Tibial artery (tissue), 4 donors: Measurements from ENCODE around the gene ACOT13.
"Not testable (repeated sequence)": the region's sequence is repeated elsewhere in the genome, so short reads cannot be mapped to it uniquely, and the experiment has no call there.

Source experiments
- DNase-seq, 2 donors: peaks; one replicate each; pipeline ENCODE4 v3.0.0-alpha.2; 2019
- H3K27ac ChIP-seq, 2 donors: fragments of 200-600 bp; sonication (generic) in 1 of 2; 1 replicate in 1 of 2; 2 replicates in 1 of 2; pipeline ENCODE4 v1.5.1; 2018 to 2019; ENCODE audit warnings: mild to moderate bottlenecking in 1 of 2
- H3K27me3 ChIP-seq, 2 donors: fragments of 200-600 bp; sonication (generic) in 1 of 2; one replicate each; pipeline versions ENCODE4 v1.5.1 to v1.6.0; 2016 to 2019
- H3K36me3 ChIP-seq, 3 donors: fragments of 200-600 bp; sonication (generic) in 2 of 3; one replicate each; pipeline ENCODE4 v1.5.1; 2016 to 2019; ENCODE audit warnings: mild to moderate bottlenecking in 2 of 3
- H3K4me1 ChIP-seq, 4 donors: fragments of 200-600 bp; sonication (generic) in 2 of 4; 1 replicate in 3 of 4; 2 replicates in 1 of 4; pipeline ENCODE4 v1.5.1; 2016 to 2019
- H3K4me3 ChIP-seq, 2 donors: fragments of 200-600 bp; sonication (generic) in 1 of 2; 1 replicate in 1 of 2; 2 replicates in 1 of 2; pipeline ENCODE4 v1.5.1; 2018 to 2019; ENCODE audit warnings: mild to moderate bottlenecking in 2 of 2
- H3K9me3 ChIP-seq, 3 donors: fragments of 200-600 bp; sonication (generic) in 1 of 3; one replicate each; pipeline ENCODE4 v1.5.1; 2016 to 2019
- intact Hi-C: fragments of 100-400 bp; cut with DNase I; formaldehyde crosslinking; loops from one replicate; pipeline ENCODE4 v1.15.0; 2023; ENCODE audit warnings: low total_unique reads
- TF ChIP-seq, protein P1 (sequence below), 2 experiments: fragments of 200-600 bp in 1 of 2; fragments of 450-650 bp in 1 of 2; IDR thresholded peaks; one replicate each; pipeline ENCODE4 v1.5.1; 2017 to 2019; ENCODE audit warnings: antibody characterized with exemption in 2 of 2, mild to moderate bottlenecking in 1 of 2, moderate library complexity in 1 of 2

ACOT13 gene

GRCh38 chr6:24668997-24669361, 2.1 kb downstream of the ACOT13 start:
- TF ChIP-seq, protein P1, sequence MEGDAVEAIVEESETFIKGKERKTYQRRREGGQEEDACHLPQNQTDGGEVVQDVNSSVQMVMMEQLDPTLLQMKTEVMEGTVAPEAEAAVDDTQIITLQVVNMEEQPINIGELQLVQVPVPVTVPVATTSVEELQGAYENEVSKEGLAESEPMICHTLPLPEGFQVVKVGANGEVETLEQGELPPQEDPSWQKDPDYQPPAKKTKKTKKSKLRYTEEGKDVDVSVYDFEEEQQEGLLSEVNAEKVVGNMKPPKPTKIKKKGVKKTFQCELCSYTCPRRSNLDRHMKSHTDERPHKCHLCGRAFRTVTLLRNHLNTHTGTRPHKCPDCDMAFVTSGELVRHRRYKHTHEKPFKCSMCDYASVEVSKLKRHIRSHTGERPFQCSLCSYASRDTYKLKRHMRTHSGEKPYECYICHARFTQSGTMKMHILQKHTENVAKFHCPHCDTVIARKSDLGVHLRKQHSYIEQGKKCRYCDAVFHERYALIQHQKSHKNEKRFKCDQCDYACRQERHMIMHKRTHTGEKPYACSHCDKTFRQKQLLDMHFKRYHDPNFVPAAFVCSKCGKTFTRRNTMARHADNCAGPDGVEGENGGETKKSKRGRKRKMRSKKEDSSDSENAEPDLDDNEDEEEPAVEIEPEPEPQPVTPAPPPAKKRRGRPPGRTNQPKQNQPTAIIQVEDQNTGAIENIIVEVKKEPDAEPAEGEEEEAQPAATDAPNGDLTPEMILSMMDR (IDR thresholded peaks at IDR 0.05), result no peak
- no peak overlapping the region for H3K27ac ChIP-seq
- H3K4me3 ChIP-seq, result no peak overlapping the region
- no peaks in the 10 kb centered on the region for H3K27me3 ChIP-seq
- H3K9me3 ChIP-seq, result no peaks in the 10 kb centered on the region
- DNase-seq, result no peak
- H3K36me3 ChIP-seq, result no peaks in the 10 kb centered on the region
- H3K4me1 ChIP-seq, result peaks cover 0 to 31% (median 23%) of the 10 kb centered on the region in 4 donors
- intact Hi-C loops, result loop anchor here (10.0 kb wide), 1 partner anchor 46 kb away; the partner anchor contains the start of gene C6orf62

GRCh38 chr6:24670492-24670891, 3.6 kb downstream of the ACOT13 start:
- intact Hi-C loops, DNase-seq, H3K9me3 ChIP-seq, H3K27me3 ChIP-seq, H3K4me3 ChIP-seq, H3K27ac ChIP-seq, H3K36me3 ChIP-seq: not testable (repeated sequence)
- peaks cover 0 to 18% (median 12%) of the 10 kb centered on the region in 4 donors for H3K4me1 ChIP-seq

DNA sequence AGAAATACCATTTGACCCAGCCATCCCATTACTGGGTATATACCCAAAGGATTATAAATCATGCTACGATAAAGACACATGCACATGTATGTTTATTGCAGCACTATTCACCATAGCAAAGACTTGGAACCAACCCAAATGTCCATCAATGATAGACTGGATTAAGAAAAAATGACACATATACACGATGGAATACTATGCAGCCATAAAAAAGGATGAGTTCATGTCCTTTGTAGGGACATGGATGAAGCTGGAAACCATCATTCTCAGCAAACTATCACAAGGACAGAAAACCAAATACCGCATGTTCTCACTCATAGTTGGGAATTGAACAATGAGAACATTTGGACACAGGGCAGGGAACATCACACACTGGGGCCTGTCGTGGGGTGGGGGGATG, 4.2 kb downstream of the ACOT13 start:
- H3K27ac ChIP-seq, H3K36me3 ChIP-seq, H3K9me3 ChIP-seq, DNase-seq, H3K27me3 ChIP-seq, H3K4me3 ChIP-seq, intact Hi-C loops: not testable (repeated sequence)
- H3K4me1 ChIP-seq, result peaks cover 0 to 14% (median 6%) of the 10 kb centered on the region in 4 donors

DNA sequence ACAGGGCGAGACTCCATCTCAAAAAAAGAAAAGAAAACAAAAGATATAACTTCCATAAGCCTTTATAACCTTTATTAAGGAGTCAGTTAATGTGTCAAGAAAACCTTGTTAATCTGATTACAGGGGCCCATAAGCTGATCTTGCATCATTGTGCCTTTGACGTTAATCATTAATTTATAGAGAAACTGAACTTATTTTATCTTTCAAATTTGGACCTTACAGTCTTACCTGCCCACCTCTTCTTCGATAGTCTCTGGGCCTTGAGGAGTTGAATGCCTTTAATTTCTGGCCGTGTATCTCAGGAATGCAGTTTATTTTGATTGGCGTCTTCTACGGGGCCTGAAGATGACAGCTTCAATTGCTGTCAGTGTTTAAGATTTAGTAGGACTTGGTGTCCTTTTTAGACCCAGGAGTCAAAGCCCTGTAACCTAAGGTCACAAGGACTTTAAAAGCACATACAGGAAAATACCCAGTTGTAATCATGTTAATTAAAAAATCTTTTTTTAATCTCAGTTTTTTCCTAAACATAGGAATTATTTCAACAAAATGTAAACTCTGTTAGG, 5.8 kb downstream of the ACOT13 start:
- Histone ChIP-seq H3K9me3 (no peaks in the 10 kb centered on the region), H3K36me3 (no peaks in the 10 kb centered on the region), H3K27me3 (no peaks in the 10 kb centered on the region), H3K27ac (no peak overlapping the region), H3K4me1 (peaks cover 0 to 10% (median 5%) of the 10 kb centered on the region in 4 donors), H3K4me3 (no peak overlapping the region)
- intact Hi-C loops, result no loop called here
- no peak for DNase-seq
- TF ChIP-seq, protein P1 (IDR thresholded peaks at IDR 0.05), result no peak

- H3K9me3 ChIP-seq, result no peaks in the 10 kb centered on the region
- intact Hi-C loops, result no loop called here
- no peak overlapping the region for H3K4me3 ChIP-seq
- H3K27me3 ChIP-seq, result no peaks in the 10 kb centered on the region
- no peak for DNase-seq
- no peak overlapping the region for H3K27ac ChIP-seq
- no peaks in the 10 kb centered on the region for H3K36me3 ChIP-seq
- TF ChIP-seq, protein P1 (IDR thresholded peaks at IDR 0.05), result no peak
- H3K4me1 ChIP-seq, result peaks cover 0 to 1% (median 0%) of the 10 kb centered on the region in 4 donors
Measured at GRCh38 chr6:24673625-24674024, 6.7 kb downstream of the ACOT13 start.

GRCh38 chr6:24678792-24679352, 12.0 kb downstream of the ACOT13 start:
- H3K9me3 ChIP-seq, H3K4me1 ChIP-seq, H3K36me3 ChIP-seq, DNase-seq, intact Hi-C loops, H3K4me3 ChIP-seq, H3K27ac ChIP-seq, H3K27me3 ChIP-seq: not testable (repeated sequence)

DNA sequence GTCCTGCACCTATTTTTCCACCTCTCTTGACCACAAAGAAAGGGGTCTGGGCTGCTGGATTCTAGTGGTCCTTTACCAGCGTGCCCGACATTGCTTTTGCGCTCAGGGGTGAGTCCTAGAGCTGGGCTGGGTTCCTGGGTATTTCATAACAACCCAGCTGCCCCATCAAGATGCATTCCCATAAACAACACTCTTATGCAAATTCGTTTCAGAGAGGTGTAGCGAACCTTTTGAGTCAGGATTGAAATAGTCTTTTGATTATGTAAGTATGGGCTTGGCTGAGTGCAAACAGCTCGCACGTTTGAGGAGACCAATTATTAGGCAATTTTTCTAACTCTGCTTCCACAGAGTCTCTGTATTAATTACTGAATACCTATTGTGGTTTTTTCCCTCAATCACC, 13.7 kb downstream of the ACOT13 start:
- Histone ChIP-seq H3K4me3 (no peak overlapping the region), H3K36me3 (no peaks in the 10 kb centered on the region), H3K9me3 (no peaks in the 10 kb centered on the region), H3K4me1 (no peaks in the 10 kb centered on the region), H3K27me3 (no peaks in the 10 kb centered on the region), H3K27ac (no peak overlapping the region)
- intact Hi-C loops, result no loop called here
- no peak for DNase-seq
- TF ChIP-seq, protein P1 (IDR thresholded peaks at IDR 0.05), result no peak
